NCI-H524 (cell line): ENCODE results near the gene PLEKHG1.

ENCODE experiments used
- DNase-seq, 2 experiments: peaks; one replicate each; lab custom pipeline; 2025; lab: John Stamatoyannopoulos, UW

The PLEKHG1 gene

GRCh38 chr6:150640556-150641209 lies 41.0 kb downstream of the PLEKHG1 start:
- no peak for DNase-seq

- no peak for DNase-seq
Measured at GRCh38 chr6:150641398-150642139, 41.9 kb downstream of the PLEKHG1 start.

- peak in 1 of 2 experiments; percentile 25 for DNase-seq
Measured at GRCh38 chr6:150646228-150646627, 46.5 kb downstream of the PLEKHG1 start.

- no peak for DNase-seq
Measured at GRCh38 chr6:150647051-150647450, 47.4 kb downstream of the PLEKHG1 start.
